H9 (cell line): ENCODE data around the gene ZNF57. TPM values are rescaled to one million over a fixed set of nuclear protein-coding genes. Genes with fewer than 3 reads are reported as not detected.

Source experiments
- DNase-seq: peaks from one replicate; pipeline ENCODE4 v3.0.0-alpha.2; 2017
- H2AFZ ChIP-seq: one replicate; pipeline ENCODE4 v1.6.1; 2013; ENCODE audit warnings: mild to moderate bottlenecking, low read length, control low read depth, moderate library complexity
- H2AK5ac ChIP-seq: 2 replicates; pipeline ENCODE4 v1.6.1; 2013; ENCODE audit warnings: low read length, control low read depth, mixed read lengths; ENCODE audit not compliant: insufficient read length
- H2BK120ac ChIP-seq: one replicate; pipeline ENCODE4 v1.6.1; 2013; ENCODE audit warnings: low read depth, mild to moderate bottlenecking, low read length, control low read depth, inconsistent platforms; ENCODE audit not compliant: poor library complexity, severe bottlenecking
- H2BK12ac ChIP-seq: 2 replicates; pipeline ENCODE4 v1.6.1; 2013; ENCODE audit warnings: low read length, control low read depth, mixed read lengths, low read depth; ENCODE audit not compliant: insufficient read length
- H2BK15ac ChIP-seq: 2 replicates; pipeline ENCODE4 v1.6.1; 2013; ENCODE audit warnings: low read depth, low read length, control low read depth
- H2BK20ac ChIP-seq: one replicate; pipeline ENCODE4 v1.6.1; 2013; ENCODE audit warnings: low read depth, mild to moderate bottlenecking, low read length, control low read depth, inconsistent platforms; ENCODE audit not compliant: poor library complexity, severe bottlenecking
- H2BK5ac ChIP-seq: 2 replicates; pipeline ENCODE4 v1.6.1; 2013; ENCODE audit warnings: low read length, control low read depth, mixed read lengths; ENCODE audit not compliant: insufficient read length
- H3K14ac ChIP-seq: 2 replicates; pipeline ENCODE4 v1.6.1; 2013; ENCODE audit warnings: low read length, control low read depth; ENCODE audit not compliant: insufficient read depth
- H3K18ac ChIP-seq: 2 replicates; pipeline ENCODE4 v1.6.1; 2013; ENCODE audit warnings: low read depth, mild to moderate bottlenecking, mixed read lengths, low read length, control low read depth; ENCODE audit not compliant: insufficient read length
- H3K23ac ChIP-seq: 2 replicates; pipeline ENCODE4 v1.6.1; 2013; ENCODE audit warnings: low read length, control low read depth, mixed read lengths, low read depth; ENCODE audit not compliant: insufficient read length
- H3K23me2 ChIP-seq: 2 replicates; pipeline ENCODE4 v1.6.1; 2013; ENCODE audit warnings: low read depth, mild to moderate bottlenecking, mixed read lengths, low read length, control low read depth; ENCODE audit not compliant: insufficient read length, poor library complexity, severe bottlenecking
- H3K27ac ChIP-seq: 2 replicates; pipeline ENCODE4 v1.5.1; 2013; ENCODE audit warnings: low read length, control low read depth, mixed read lengths, low read depth; ENCODE audit not compliant: insufficient read length
- H3K27me3 ChIP-seq: 2 replicates; pipeline ENCODE4 v1.6.1; 2013; ENCODE audit warnings: low read length, control low read depth, inconsistent platforms; ENCODE audit not compliant: insufficient read depth
- H3K4ac ChIP-seq: 2 replicates; pipeline ENCODE4 v1.6.1; 2013; ENCODE audit warnings: low read depth, mild to moderate bottlenecking, control low read depth, inconsistent platforms, low read length, moderate library complexity
- H3K4me1 ChIP-seq: 2 replicates; pipeline ENCODE4 v1.6.1; 2013; ENCODE audit warnings: low read length, control low read depth, inconsistent platforms; ENCODE audit not compliant: insufficient read depth
- H3K4me2 ChIP-seq: 2 replicates; pipeline ENCODE4 v1.6.1; 2013; ENCODE audit warnings: low read length, control low read depth, mixed read lengths; ENCODE audit not compliant: insufficient read length, insufficient read depth
- H3K56ac ChIP-seq: 2 replicates; pipeline ENCODE4 v1.6.1; 2013; ENCODE audit warnings: low read depth, mild to moderate bottlenecking, mixed read lengths, low read length, control low read depth; ENCODE audit not compliant: insufficient read length
- H3K79me1 ChIP-seq: 2 replicates; pipeline ENCODE4 v1.6.1; 2013; ENCODE audit warnings: low read depth, mild to moderate bottlenecking, moderate library complexity, low read length, control low read depth, inconsistent platforms; ENCODE audit not compliant: insufficient read depth, poor library complexity, severe bottlenecking
- H3K79me2 ChIP-seq: 2 replicates; pipeline ENCODE4 v1.6.1; 2013; ENCODE audit warnings: low read length, control low read depth, inconsistent platforms; ENCODE audit not compliant: insufficient read depth
- H3K9ac ChIP-seq: 2 replicates; pipeline ENCODE4 v1.6.1; 2013; ENCODE audit warnings: low read length, control low read depth, mixed read lengths; ENCODE audit not compliant: insufficient read length; ENCODE audit errors: extremely low read depth
- H3K9me3 ChIP-seq: one replicate; pipeline ENCODE4 v1.6.1; 2013; ENCODE audit warnings: low read depth, low read length, inconsistent platforms; ENCODE audit not compliant: control insufficient read depth
- H3T11ph ChIP-seq: one replicate; pipeline ENCODE4 v1.6.1; 2013; ENCODE audit warnings: mild to moderate bottlenecking, low read length, control low read depth, inconsistent platforms
- H4K20me1 ChIP-seq: one replicate; pipeline ENCODE4 v1.6.1; 2013; ENCODE audit not compliant: control insufficient read depth, insufficient read length, insufficient read depth
- H4K5ac ChIP-seq: 2 replicates; pipeline ENCODE4 v1.6.1; 2013; ENCODE audit warnings: low read depth, mild to moderate bottlenecking, mixed read lengths, low read length, control low read depth; ENCODE audit not compliant: insufficient read length
- H4K8ac ChIP-seq: replicated peaks from 2 replicates; pipeline ENCODE4 v1.6.1; 2013; ENCODE audit warnings: low read length, control low read depth, mixed read lengths, low read depth; ENCODE audit not compliant: insufficient read length
- H4K91ac ChIP-seq: 2 replicates; pipeline ENCODE4 v1.6.1; 2013; ENCODE audit warnings: low read depth, mild to moderate bottlenecking, moderate library complexity, mixed read lengths, low read length, control low read depth; ENCODE audit not compliant: insufficient read length
- H3K27ac Mint-ChIP-seq, 3 experiments: 2 replicates in 2 of 3; 3 replicates in 1 of 3; pipeline ENCODE4 v1.8.0; 2020 to 2021; ENCODE audit warnings: mixed read lengths in 3 of 3, mild to moderate bottlenecking in 1 of 3, moderate library complexity in 1 of 3
- H3K27me3 Mint-ChIP-seq: 2 replicates; pipeline ENCODE4 v1.8.0; 2021; ENCODE audit warnings: low read depth, mild to moderate bottlenecking, moderate library complexity, mixed read lengths
- H3K36me3 Mint-ChIP-seq, 3 experiments: 2 replicates in 2 of 3; 3 replicates in 1 of 3; pipeline ENCODE4 v1.8.0; 2020 to 2021; ENCODE audit warnings: low read depth in 3 of 3, mixed read lengths in 3 of 3; ENCODE audit not compliant: insufficient read depth in 1 of 3
- H3K4me1 Mint-ChIP-seq, 2 experiments: 2 replicates each; pipeline ENCODE4 v1.8.0; 2020; ENCODE audit warnings: mixed read lengths in 2 of 2
- H3K4me3 Mint-ChIP-seq, 2 experiments: 2 replicates in 1 of 2; 3 replicates in 1 of 2; pipeline ENCODE4 v1.8.0; 2020 to 2021; ENCODE audit warnings: mild to moderate bottlenecking in 2 of 2, mixed read lengths in 2 of 2, moderate library complexity in 1 of 2
- H3K9me3 Mint-ChIP-seq, 2 experiments: 2 replicates in 1 of 2; 3 replicates in 1 of 2; pipeline ENCODE4 v1.8.0; 2020; ENCODE audit warnings: mild to moderate bottlenecking in 2 of 2, mixed read lengths in 2 of 2, moderate library complexity in 1 of 2
- WGBS: extraction: QIAGEN DNeasy Blood & Tissue Kit; methylation state at CpG from one replicate; pipeline ENCODE4 v1.1.7; 2013; ENCODE audit warnings: missing lambda C conversion rate, low lambda C conversion rate, mixed read lengths; ENCODE audit not compliant: insufficient read length; ENCODE audit errors: extremely low coverage; 5-methylcytosine and 5-hydroxymethylcytosine counted together
- total RNA-seq: library from RNA; stranded (reverse); gene quantifications from 2 replicates; pipeline ENCODE4 v1.2.1, GENCODE V29; 2021
- TF ChIP-seq, protein P1 (sequence below): fragments of 200-600 bp; sonication (generic); conservative IDR thresholded peaks from 3 replicates; pipeline ENCODE4 v1.8.0; 2021; ENCODE audit warnings: antibody characterized with exemption, mild to moderate bottlenecking

Gene ZNF57
- total RNA-seq, 1 experiment from 2014 or later: 7.8 TPM

DNA sequence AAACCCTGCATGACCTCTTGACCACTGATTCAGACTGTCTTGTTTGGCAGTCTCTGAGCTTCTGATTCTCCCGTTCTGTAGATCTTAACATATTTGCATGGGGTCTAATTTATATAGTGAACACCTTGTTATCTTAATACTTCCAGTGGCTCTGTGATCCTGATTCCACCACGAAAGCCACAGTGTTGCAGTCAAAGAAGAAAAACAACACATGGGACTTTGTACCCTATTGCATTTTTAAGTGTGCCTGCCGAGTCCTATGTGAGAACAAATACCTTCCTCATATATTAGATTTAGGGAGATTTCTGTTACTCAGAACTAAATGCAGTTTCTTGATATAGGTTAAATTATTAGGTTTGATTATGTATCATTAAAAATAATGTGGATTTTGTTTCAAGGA, 45.9 kb upstream of the ZNF57 start:
- H3T11ph ChIP-seq: no peak overlapping the region
- peaks cover 80% of the 10 kb centered on the region for H3K9me3 ChIP-seq
- Mint-ChIP-seq H3K36me3 (peaks cover 63 to 81% (median 70%) of the 10 kb centered on the region in 3 experiments), H3K27me3 (peaks cover 7% of the 10 kb centered on the region), H3K4me1 (no peaks in the 10 kb centered on the region), H3K4me3 (no peak overlapping the region; a peak in 1 of 5 replicates), H3K27ac (no peak overlapping the region), H3K9me3 (peaks cover 88 to 93% of the 10 kb centered on the region in 2 experiments)
- no CpG with 5 or more reads among the region's 3 CpGs for WGBS
- TF ChIP-seq, protein P1, sequence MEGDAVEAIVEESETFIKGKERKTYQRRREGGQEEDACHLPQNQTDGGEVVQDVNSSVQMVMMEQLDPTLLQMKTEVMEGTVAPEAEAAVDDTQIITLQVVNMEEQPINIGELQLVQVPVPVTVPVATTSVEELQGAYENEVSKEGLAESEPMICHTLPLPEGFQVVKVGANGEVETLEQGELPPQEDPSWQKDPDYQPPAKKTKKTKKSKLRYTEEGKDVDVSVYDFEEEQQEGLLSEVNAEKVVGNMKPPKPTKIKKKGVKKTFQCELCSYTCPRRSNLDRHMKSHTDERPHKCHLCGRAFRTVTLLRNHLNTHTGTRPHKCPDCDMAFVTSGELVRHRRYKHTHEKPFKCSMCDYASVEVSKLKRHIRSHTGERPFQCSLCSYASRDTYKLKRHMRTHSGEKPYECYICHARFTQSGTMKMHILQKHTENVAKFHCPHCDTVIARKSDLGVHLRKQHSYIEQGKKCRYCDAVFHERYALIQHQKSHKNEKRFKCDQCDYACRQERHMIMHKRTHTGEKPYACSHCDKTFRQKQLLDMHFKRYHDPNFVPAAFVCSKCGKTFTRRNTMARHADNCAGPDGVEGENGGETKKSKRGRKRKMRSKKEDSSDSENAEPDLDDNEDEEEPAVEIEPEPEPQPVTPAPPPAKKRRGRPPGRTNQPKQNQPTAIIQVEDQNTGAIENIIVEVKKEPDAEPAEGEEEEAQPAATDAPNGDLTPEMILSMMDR: no peak
- H3K79me1 ChIP-seq: no peaks in the 10 kb centered on the region
- H3K23ac ChIP-seq: no peak overlapping the region
- no peak overlapping the region for H3K56ac ChIP-seq
- no peak overlapping the region for H3K18ac ChIP-seq
- no peak overlapping the region for H4K5ac ChIP-seq
- no peaks in the 10 kb centered on the region for H3K23me2 ChIP-seq
- no peak for DNase-seq
- H3K27ac ChIP-seq: no peak overlapping the region
- no peak overlapping the region for H2BK120ac ChIP-seq
- no peak overlapping the region for H2AK5ac ChIP-seq
- no peak overlapping the region for H4K91ac ChIP-seq
- no peaks in the 10 kb centered on the region for H3K4me1 ChIP-seq
- no peak overlapping the region for H2BK15ac ChIP-seq
- H3K4ac ChIP-seq: no peak overlapping the region
- H2BK5ac ChIP-seq: no peak overlapping the region
- no peak overlapping the region for H3K9ac ChIP-seq
- H2AFZ ChIP-seq: no peak overlapping the region
- H4K20me1 ChIP-seq: no peaks in the 10 kb centered on the region
- H3K27me3 ChIP-seq: no peaks in the 10 kb centered on the region
- no peak overlapping the region for H4K8ac ChIP-seq
- H3K14ac ChIP-seq: no peak overlapping the region
- H3K4me2 ChIP-seq: no peak overlapping the region
- H2BK20ac ChIP-seq: no peak overlapping the region
- H2BK12ac ChIP-seq: no peak overlapping the region
- H3K79me2 ChIP-seq: no peaks in the 10 kb centered on the region
